Measurements from ENCODE around the gene KIAA1549. TPM values are rescaled to one million over a fixed set of nuclear protein-coding genes. Genes with fewer than 3 reads are reported as not detected.

The KIAA1549 gene
- total and polyA plus RNA-seq, 2 donors (not counting 1 experiment from before 2014, with no cell fraction given), result under 0.01 to 0.52 TPM

DNA sequence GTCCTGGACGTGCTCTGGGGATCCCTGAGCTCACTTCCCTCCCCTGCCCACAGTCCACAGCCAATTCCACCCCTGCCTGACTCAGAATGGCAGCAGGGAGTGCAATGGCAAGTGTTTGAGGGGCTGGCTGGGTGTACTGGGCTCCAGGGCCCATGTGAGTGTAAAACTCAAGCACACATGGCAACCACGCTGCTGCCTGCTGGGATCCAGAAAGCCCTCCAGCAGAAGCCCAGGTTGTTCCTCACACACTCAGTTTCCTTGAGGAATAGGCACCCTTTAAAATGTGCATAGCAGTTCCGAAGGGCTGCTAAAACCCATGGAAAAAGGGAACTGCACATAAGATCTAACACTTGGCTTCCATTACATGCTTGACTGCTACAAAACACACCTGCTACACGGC is 171.8 kb downstream of the KIAA1549 start:
- no peaks in the 10 kb centered on the region for H4K20me1 ChIP-seq (ENCODE audit: control insufficient read depth, insufficient read depth, low read length, poor library complexity, severe bottlenecking)
- H3K9ac ChIP-seq (ENCODE audit: low read length), result no peak overlapping the region
- 79% methylated on average over 3 of the region's 4 CpGs for WGBS (ENCODE audit: insufficient coverage)
- H3K27me3 ChIP-seq (replicated peaks in 1 of 4; ENCODE audit: control extremely low read depth in 1 of 4, control insufficient read depth in 3 of 4, insufficient read depth in 4 of 4, low read length in 3 of 4), result no peaks in the 10 kb centered on the region
- no peak for ATAC-seq (ENCODE audit: low read depth)
- Mint-ChIP-seq H3K4me3 (no peak overlapping the region), H3K27ac (no peak overlapping the region), H3K4me1 (no peaks in the 10 kb centered on the region), H3K27me3 (no peaks in the 10 kb centered on the region), H3K9me3 (ENCODE audit: insufficient read depth) (peaks cover 4% of the 10 kb centered on the region)
- intact Hi-C loops (cut with micrococcal nuclease), result no loop called here
- H2AFZ ChIP-seq (ENCODE audit: insufficient read depth, low read depth, low read length, poor library complexity, severe bottlenecking), result no peak overlapping the region
- CTCF ChIA-PET, result no interaction called here
- no peak overlapping the region for H3K4me3 ChIP-seq (ENCODE audit: control extremely low read depth in 1 of 5, extremely low read depth in 1 of 5, insufficient read depth in 1 of 5, low read depth in 2 of 5, low read length in 4 of 5)
- DNase-seq, result no peak
- TF ChIP-seq EZH2 (IDR thresholded peaks at IDR 0.05; ENCODE audit: borderline replicate concordance, insufficient read depth, low read depth, low read length, poor library complexity, severe bottlenecking), result no peak
- TF ChIP-seq CTCF (IDR thresholded peaks at IDR 0.05), result no peak
- no peaks in the 10 kb centered on the region for H3K4me1 ChIP-seq (ENCODE audit: control insufficient read depth in 2 of 2, insufficient read depth in 2 of 2, low read length in 2 of 2)
- no peaks in the 10 kb centered on the region for H3K36me3 ChIP-seq (replicated peaks in 1 of 2; ENCODE audit: control extremely low read depth in 1 of 2, control insufficient read depth in 1 of 2, extremely low read depth in 1 of 2, insufficient read depth in 2 of 2, low read length in 1 of 2)
- H3K27ac ChIP-seq (ENCODE audit: low read length in 2 of 2), result no peak overlapping the region
- H3K4me2 ChIP-seq (replicated peaks; ENCODE audit: low read depth, low read length, poor library complexity, severe bottlenecking), result no peak overlapping the region
- POLR2A ChIA-PET, result no interaction called here
- H3K79me2 ChIP-seq (ENCODE audit: control insufficient read depth, insufficient read depth, low read length), result no peaks in the 10 kb centered on the region
- H3K9me3 ChIP-seq (ENCODE audit: control extremely low read depth in 1 of 3, control insufficient read depth in 2 of 3, insufficient read depth in 1 of 3, low read length in 2 of 3), result peaks cover 0 to 3% (median 2%) of the 10 kb centered on the region in 3 donors

DNA sequence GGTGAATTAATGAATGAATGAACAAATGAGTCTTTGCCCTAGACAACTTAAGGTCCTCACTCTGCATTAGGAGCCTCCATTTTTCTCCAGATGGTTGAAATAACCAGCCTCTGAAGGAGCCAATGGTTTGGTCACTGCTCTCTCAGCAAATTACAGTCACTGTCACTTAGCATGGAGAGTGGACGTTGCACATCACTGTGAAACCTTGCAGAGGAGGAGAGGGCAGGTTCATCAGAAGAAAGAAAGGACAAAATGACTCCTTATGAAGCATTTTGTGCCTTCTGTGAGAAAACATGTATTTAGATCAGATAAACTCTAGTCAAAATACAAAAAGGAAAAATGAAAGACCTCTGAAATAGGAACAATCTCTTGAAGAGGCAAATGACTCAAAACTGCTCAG is 176.6 kb downstream of the KIAA1549 start:
- Histone ChIP-seq H3K4me1 (ENCODE audit: control insufficient read depth in 2 of 2, insufficient read depth in 2 of 2, low read length in 2 of 2) (no peaks in the 10 kb centered on the region), H3K27me3 (replicated peaks in 1 of 4; ENCODE audit: control extremely low read depth in 1 of 4, control insufficient read depth in 3 of 4, insufficient read depth in 4 of 4, low read length in 3 of 4) (no peaks in the 10 kb centered on the region), H3K9me3 (ENCODE audit: control extremely low read depth in 1 of 3, control insufficient read depth in 2 of 3, insufficient read depth in 1 of 3, low read length in 2 of 3) (peaks cover 0 to 3% (median 2%) of the 10 kb centered on the region in 3 donors), H3K4me2 (replicated peaks; ENCODE audit: low read depth, low read length, poor library complexity, severe bottlenecking) (no peak overlapping the region), H3K27ac (ENCODE audit: low read length in 2 of 2) (no peak overlapping the region), H3K79me2 (ENCODE audit: control insufficient read depth, insufficient read depth, low read length) (no peaks in the 10 kb centered on the region), H3K4me3 (ENCODE audit: control extremely low read depth in 1 of 5, extremely low read depth in 1 of 5, insufficient read depth in 1 of 5, low read depth in 2 of 5, low read length in 4 of 5) (no peak overlapping the region), H2AFZ (ENCODE audit: insufficient read depth, low read depth, low read length, poor library complexity, severe bottlenecking) (no peak overlapping the region), H3K36me3 (replicated peaks in 1 of 2; ENCODE audit: control extremely low read depth in 1 of 2, control insufficient read depth in 1 of 2, extremely low read depth in 1 of 2, insufficient read depth in 2 of 2, low read length in 1 of 2) (no peaks in the 10 kb centered on the region), H4K20me1 (ENCODE audit: control insufficient read depth, insufficient read depth, low read length, poor library complexity, severe bottlenecking) (no peaks in the 10 kb centered on the region), H3K9ac (ENCODE audit: low read length) (no peak overlapping the region)
- Mint-ChIP-seq H3K9me3 (ENCODE audit: insufficient read depth) (peaks cover 4% of the 10 kb centered on the region), H3K4me1 (no peaks in the 10 kb centered on the region), H3K4me3 (no peak overlapping the region), H3K27ac (no peak overlapping the region), H3K27me3 (no peaks in the 10 kb centered on the region)
- ChIA-PET POLR2A (no interaction called here), CTCF (no interaction called here)
- ATAC-seq (ENCODE audit: low read depth) (no peak), DNase-seq (no peak)
- no peak for TF ChIP-seq CTCF (IDR thresholded peaks at IDR 0.05)
- TF ChIP-seq EZH2 (IDR thresholded peaks at IDR 0.05; ENCODE audit: borderline replicate concordance, insufficient read depth, low read depth, low read length, poor library complexity, severe bottlenecking), result no peak
- WGBS (ENCODE audit: insufficient coverage), result no CpG with 5 or more reads among the region's 1 CpG
- intact Hi-C loops (cut with micrococcal nuclease), result no loop called here

Measured in B cell (primary cell).